Measurements from ENCODE around the gene TNC.

GRCh38 chr9:115143689-115144088, 25.7 kb upstream of the TNC start:
- TF ChIP-seq CTCF (IDR thresholded peaks at IDR 0.05 in 8 of 11, conservative IDR thresholded peaks at IDR 0.05 in 3 of 11) (no peak), POLR2A (IDR thresholded peaks at IDR 0.05) (no peak), POLR2AphosphoS5 (IDR thresholded peaks at IDR 0.05) (no peak)

Measured in spleen (tissue), 7 donors.